Liver (tissue), 3 donors: ENCODE results near the gene GRIK2.

Source experiments
- CTCF ChIP-seq: fragments of 150-350 bp; IDR thresholded peaks from 2 replicates; pipeline ENCODE4 v1.5.1; 2017; ENCODE audit warnings: improper control_type of control experiment, low read depth, low read length; ENCODE audit not compliant: missing input control
- EGR1 ChIP-seq, 2 donors: IDR thresholded peaks; 2 replicates each; pipeline ENCODE4 v1.6.1; 2016 to 2018; ENCODE audit warnings: antibody characterized with exemption in 2 of 2, low read depth in 2 of 2
- FOXA1 ChIP-seq: IDR thresholded peaks from 2 replicates; pipeline ENCODE4 v1.6.1; 2016; ENCODE audit warnings: antibody characterized with exemption
- GABPA ChIP-seq, 2 donors: IDR thresholded peaks in 1 of 2; conservative IDR thresholded peaks in 1 of 2; 2 replicates each; pipeline ENCODE4 v1.6.1; 2016; ENCODE audit warnings: antibody characterized with exemption in 2 of 2, mild to moderate bottlenecking in 1 of 2, moderate library complexity in 1 of 2
- MAX ChIP-seq: IDR thresholded peaks from 2 replicates; pipeline ENCODE4 v1.6.1; 2016; ENCODE audit warnings: antibody characterized with exemption
- NR2F2 ChIP-seq: IDR thresholded peaks from 2 replicates; pipeline ENCODE4 v1.6.1; 2016; ENCODE audit warnings: antibody characterized with exemption
- RAD21 ChIP-seq, 2 donors: IDR thresholded peaks; 2 replicates each; pipeline ENCODE4 v1.6.1; 2016; ENCODE audit warnings: antibody characterized with exemption in 2 of 2, mild to moderate bottlenecking in 2 of 2
- REST ChIP-seq: IDR thresholded peaks from 2 replicates; pipeline ENCODE4 v1.6.1; 2016; ENCODE audit warnings: antibody characterized with exemption, mild to moderate bottlenecking
- SP1 ChIP-seq: IDR thresholded peaks from 2 replicates; pipeline ENCODE4 v1.6.1; 2018; ENCODE audit warnings: antibody characterized with exemption, mild to moderate bottlenecking
- TAF1 ChIP-seq: conservative IDR thresholded peaks from 2 replicates; pipeline ENCODE4 v1.6.1; 2016; ENCODE audit warnings: antibody characterized with exemption, mild to moderate bottlenecking
- ZBTB33 ChIP-seq: IDR thresholded peaks from 2 replicates; pipeline ENCODE4 v1.6.1; 2016; ENCODE audit warnings: antibody characterized with exemption
- donor health status: healthy.
- donor health status: healthy.

GRCh38 chr6:101478891-101479290, 85.4 kb downstream of the GRIK2 start:
- TF ChIP-seq CTCF (no peak), FOXA1 (no peak), TAF1 (no peak), REST (no peak), RAD21 (IDR thresholded peaks at IDR 0.05) (no peak), SP1 (no peak), MAX (no peak), NR2F2 (no peak), ZBTB33 (no peak), GABPA (IDR thresholded peaks at IDR 0.05 in 1 of 2, conservative IDR thresholded peaks at IDR 0.05 in 1 of 2) (no peak), EGR1 (IDR thresholded peaks at IDR 0.05; ENCODE audit: low read depth in 2 of 2) (no peak)
